Measurements from ENCODE around the gene WAC.
"Not testable (repeated sequence)": the region's sequence is repeated elsewhere in the genome, so short reads cannot be mapped to it uniquely, and the experiment has no call there.

The WAC gene

DNA sequence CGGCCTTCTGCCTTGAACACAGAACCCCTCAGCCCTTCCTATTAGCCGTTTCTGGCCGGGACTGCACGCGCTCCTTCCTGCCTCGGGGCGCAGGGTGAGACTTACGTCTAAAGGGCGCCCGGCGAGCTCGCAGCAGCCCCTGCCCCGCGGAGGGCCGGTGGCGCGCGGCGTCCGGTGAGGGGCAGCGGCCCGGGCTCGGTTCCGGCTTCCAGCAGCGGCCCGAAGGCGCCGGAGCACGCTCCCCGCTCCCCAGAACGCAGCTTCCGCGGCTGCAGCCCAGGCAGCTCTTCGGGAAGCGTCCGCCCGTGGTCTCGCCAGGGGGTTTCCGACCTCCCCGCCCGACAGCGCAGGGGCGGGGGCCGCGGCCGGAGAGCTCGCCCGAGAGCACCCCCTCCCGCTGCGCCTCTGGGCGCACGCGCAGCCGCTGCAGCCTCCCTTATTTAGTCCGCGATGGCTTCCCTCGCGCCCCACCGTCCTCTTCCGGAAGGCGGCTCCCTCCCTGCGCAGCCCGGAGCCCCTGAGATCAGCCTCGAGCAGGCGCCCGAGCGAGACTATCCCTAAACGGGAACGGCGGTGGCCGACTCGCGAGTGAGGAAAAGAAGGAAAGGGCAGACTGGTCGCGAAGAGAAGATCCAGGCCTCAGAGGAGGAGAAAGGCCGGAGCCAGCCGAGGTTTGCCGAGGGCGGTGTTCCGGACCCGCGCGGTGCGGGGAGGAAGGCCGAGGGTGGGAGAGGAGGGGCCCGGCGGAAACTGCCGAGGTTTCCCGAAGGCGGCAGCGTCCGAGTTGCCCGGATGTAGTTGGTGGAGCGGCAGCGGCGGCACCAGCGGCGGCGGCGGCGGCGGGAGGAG, at the start of gene WAC:
WAC (plus strand) TSS at position 782 of the 849 bp plus-strand sequence. CDS start 462 bp downstream, outside the sequence.
- peak; percentile 77 to 88 for DNase-seq

GRCh38 chr10:28489206-28489605, 43.7 kb upstream of the WAC start:
- DNase-seq, result no peak

- DNase-seq, result not testable (repeated sequence)
These were observed 42.6 kb upstream of the WAC start for GRCh38 chr10:28490256-28490865.

GRCh38 chr10:28492116-28492920, 40.6 kb upstream of the WAC start:
- peak; percentile 91 to 92 for DNase-seq

GRCh38 chr10:28494420-28494819, 38.5 kb upstream of the WAC start:
- no peak for DNase-seq

DNA sequence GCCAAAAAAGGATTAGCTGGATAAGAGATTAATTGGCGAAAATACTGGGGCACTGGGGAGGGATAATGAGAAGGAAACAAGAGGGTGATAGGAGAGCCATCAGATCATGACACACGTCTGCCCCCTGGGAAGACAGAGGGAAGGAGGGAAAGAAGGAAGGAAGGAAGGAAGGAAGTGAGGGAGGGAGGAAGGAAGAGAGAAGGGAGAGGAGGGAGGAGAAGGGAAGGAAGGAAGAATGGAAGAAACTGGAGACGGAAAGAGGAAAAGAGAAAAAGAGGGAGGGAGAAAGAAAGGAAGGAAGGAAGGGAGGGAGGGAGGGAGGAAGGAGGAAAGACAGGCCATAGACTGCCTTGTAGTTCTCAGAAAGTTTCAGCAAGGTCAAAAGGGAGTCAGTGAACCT, 37.8 kb upstream of the WAC start:
- no peak for DNase-seq

DNA sequence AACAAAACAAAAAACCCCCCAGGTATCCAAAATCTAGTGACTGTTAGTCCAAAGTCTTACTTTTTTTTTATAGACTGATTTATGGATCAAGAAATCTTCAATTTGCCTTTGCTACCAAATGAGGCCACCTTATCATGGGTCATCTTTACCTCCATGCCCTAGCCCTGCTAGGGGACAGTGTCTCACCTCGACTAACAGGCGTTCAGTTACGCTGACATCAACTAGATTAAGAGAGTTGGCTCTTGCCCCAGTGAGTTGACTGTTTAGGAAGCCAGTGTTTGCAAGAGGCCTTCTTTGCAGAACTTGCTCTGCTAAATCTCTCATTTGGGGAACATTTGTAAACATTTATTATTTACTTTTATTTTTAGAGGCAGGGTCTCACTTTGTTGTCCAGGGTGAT, 36.9 kb upstream of the WAC start:
- DNase-seq, result no peak

DNA sequence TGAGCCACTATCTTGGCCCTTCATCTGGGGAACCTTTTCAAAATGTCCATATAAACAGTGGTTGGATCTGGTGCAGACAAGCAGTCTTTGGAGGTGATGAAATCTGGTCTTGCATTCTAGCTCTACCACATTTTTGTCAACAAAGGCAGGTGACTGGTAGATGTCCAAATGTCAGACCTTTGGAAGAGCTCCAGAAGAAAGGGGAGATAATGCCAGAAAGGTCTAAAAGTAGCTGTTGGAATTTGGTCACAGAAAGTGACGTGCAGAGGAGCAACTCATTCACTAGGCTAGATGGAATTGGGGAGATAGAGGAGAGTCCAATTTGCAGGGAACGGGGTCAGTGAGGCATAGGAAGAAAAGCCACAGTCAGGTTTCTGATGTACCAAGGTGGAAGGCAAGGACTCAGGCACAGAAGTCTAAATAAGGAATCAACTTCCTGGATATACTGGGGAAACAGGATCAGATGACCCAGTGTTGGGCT, 36.4 kb upstream of the WAC start:
- no peak for DNase-seq

- DNase-seq, result no peak
These were observed 35.4 kb upstream of the WAC start for GRCh38 chr10:28497313-28498126.

- not testable (repeated sequence) for DNase-seq
These were observed 32.7 kb upstream of the WAC start for GRCh38 chr10:28500203-28500602.

DNA sequence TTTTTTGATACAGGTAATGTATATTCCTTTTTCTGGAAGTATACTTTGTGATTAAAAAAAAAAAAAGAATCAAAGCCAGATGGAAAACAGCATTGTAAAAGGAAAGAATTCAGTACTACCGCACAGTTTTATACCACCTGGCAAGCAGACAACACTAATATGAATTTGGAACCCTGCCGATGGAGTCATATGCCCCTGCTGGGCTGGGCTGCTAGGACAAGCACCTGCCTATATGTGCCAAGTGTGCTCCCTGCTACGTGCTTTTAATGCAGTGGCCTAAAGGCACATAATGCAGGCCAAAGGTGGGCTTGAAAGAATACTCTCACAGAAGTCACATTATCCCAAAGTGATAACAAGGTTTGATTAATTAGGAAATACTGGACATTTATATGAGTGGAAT, 29.8 kb upstream of the WAC start:
- no peak for DNase-seq

GRCh38 chr10:28505359-28505959, 27.5 kb upstream of the WAC start:
- DNase-seq, result peak; percentile 87 to 88

- no peak for DNase-seq
These were observed 24.5 kb upstream of the WAC start for GRCh38 chr10:28508304-28508925.

GRCh38 chr10:28509286-28509685, 23.6 kb upstream of the WAC start:
- DNase-seq, result no peak

- no peak for DNase-seq
These were observed 18.3 kb upstream of the WAC start for GRCh38 chr10:28514648-28515047.

DNA sequence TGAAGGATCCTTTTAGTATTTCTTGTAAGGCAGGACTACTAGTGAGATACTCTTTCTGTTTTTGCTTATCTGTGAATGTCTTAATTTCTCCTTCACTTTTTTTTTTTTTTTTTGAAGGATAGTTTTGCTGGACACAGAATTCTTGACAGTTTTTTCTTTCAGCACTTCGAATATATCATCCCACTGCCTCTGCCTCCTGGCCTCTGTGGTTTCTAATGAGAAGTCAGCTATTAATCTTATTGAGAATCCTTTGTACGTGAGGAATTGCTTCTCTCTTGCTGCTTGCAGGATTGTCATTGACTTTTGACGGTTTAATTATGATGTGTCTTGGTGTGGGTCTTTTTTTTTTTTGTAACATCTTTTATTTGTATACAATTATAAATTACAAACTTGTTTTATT, 12.6 kb upstream of the WAC start:
- no peak for DNase-seq

DNA sequence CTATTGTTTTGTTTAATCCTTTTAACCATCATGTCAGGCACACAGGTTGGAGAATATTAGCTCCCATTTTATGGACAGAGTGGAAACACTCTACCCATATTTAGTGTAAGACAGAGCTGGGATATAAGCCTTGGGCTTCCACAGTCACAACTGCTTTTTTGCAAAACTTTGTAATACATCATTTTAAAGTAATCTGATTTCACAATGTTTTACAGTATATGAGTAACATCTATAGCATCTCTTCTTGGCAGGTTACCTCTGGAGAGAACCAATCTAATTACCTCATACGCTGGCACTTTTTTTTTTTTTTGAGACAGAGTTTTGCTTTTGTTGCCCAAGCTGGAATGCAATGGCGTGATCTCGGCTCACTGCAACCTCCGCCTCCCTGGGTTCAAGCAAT, 12.1 kb upstream of the WAC start:
- not testable (repeated sequence) for DNase-seq

GRCh38 chr10:28521961-28522360, 11.0 kb upstream of the WAC start:
- DNase-seq, result not testable (repeated sequence)

DNA sequence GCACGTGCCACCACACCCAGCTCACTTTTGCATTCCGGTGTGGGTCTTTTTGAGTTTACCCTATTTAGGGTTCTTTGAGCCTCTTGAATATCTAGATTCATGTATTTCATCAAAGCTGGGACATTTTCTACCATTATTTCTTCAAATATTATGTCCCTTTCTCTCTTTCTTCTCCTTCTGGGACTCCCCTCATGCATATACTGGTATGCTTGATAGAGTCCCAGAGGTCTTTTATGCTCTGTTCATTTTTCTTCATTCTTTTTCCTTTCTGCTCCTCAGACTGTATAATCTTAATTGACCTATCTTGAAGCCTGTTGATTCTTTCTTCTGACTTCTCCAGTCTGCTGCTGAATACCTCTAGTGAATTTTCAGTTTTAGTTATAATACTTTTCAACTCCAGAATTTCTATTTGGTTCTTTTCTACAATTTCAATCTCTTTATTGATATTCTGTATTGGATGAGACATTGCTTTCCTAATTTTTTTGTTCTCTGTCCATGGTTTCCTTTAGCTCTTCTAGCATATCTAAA, 9.1 kb upstream of the WAC start:
- DNase-seq, result no peak

GRCh38 chr10:28530751-28531150, 2.2 kb upstream of the WAC start:
- DNase-seq, result no peak

DNA sequence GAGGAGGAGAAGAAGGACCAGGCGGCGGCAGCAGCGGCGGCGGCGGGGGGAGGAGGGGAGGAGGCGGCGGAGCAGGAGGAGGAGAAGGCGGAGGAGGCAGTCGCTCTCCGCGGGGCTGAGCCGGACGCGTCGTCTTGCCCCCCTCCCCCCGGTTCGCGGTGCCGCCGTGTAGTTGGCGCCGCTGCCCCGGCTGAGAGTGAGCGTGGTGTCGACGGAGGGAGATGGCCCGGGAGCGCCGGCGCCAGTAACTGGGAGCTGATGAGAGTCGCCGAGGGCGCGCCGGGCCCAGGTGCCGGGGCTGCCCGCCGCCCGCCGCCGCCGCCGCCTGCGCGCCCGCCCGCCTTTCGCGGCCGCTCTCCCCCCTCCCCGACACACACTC, 257 bp downstream of the WAC start:
- DNase-seq, result no peak

Measured in AML-193 (cell line).